HUES48 (cell line): ENCODE results near the gene SH3TC2.

Experiments
- H3K27ac ChIP-seq: one replicate; pipeline ENCODE4 v1.7.0; 2013; ENCODE audit warnings: low read depth, low read length, inconsistent platforms
- H3K27me3 ChIP-seq: 2 replicates; pipeline ENCODE4 v1.6.1; 2013; ENCODE audit warnings: mild to moderate bottlenecking, low read length; ENCODE audit not compliant: control insufficient read depth, insufficient read depth
- H3K36me3 ChIP-seq: 2 replicates; pipeline ENCODE4 v1.6.1; 2013; ENCODE audit warnings: low read length; ENCODE audit not compliant: control insufficient read depth, insufficient read depth
- H3K4me1 ChIP-seq: 2 replicates; pipeline ENCODE4 v1.6.1; 2013; ENCODE audit warnings: mild to moderate bottlenecking, low read length; ENCODE audit not compliant: control insufficient read depth, insufficient read depth
- H3K4me3 ChIP-seq: 2 replicates; pipeline ENCODE4 v1.5.1; 2013; ENCODE audit warnings: mild to moderate bottlenecking, low read depth, low read length
- H3K9ac ChIP-seq: 2 replicates; pipeline ENCODE4 v1.6.1; 2013; ENCODE audit warnings: mild to moderate bottlenecking, low read depth, low read length, moderate library complexity
- H3K9me3 ChIP-seq: 2 replicates; pipeline ENCODE4 v1.6.1; 2013; ENCODE audit warnings: low read length; ENCODE audit not compliant: control insufficient read depth, insufficient read depth

Gene SH3TC2

DNA sequence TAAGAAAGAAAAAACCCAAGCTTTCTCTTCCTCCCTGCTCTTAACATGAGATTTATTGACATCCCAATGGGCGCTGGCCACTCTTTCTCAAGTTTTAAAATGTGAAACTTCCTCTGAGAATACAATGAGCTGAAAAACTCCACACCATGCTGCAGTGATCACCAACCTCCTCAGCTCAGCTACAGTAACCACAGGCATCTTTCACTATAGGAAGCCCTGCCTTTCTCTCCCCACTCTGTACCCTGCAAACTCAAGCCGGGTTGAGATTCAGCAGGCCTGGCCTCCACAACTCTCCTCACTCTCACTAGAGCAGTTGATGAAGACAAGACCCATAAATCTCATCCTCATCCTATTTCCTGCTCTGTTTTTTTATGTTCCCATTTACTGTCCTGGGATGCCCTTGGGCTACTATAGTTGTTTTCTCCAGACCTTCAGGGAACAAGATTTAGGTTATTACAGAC is 48.3 kb downstream of the SH3TC2 start:
- Histone ChIP-seq H3K4me3 (no peak overlapping the region), H3K36me3 (no peaks in the 10 kb centered on the region), H3K9me3 (no peaks in the 10 kb centered on the region), H3K4me1 (0 out of 2 replicates have a peak, but pooled peaks cover 6% of the 10 kb centered on the region), H3K27ac (no peak overlapping the region), H3K9ac (no peak overlapping the region), H3K27me3 (no peaks in the 10 kb centered on the region)

DNA sequence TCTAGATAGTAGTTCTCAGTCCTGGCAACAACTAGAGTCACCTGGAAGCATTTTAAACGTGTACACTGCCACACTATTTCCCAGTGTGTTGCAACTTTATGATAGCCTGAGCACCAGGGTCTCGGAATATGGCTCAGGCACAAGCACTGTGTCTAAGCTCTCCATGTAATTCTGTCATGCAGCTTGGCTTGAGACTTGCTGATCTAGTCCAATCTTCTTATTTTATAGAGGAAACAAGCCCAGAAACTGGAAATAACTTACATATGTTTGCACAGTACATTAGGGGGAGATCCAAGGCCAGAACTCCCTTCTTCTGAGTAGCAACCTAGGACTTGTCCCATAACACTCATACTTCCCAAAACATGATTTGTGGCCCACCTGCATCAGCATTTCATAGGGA is 49.1 kb downstream of the SH3TC2 start:
- Histone ChIP-seq H3K4me1 (0 out of 2 replicates have a peak, but pooled peaks cover 1% of the 10 kb centered on the region), H3K9me3 (no peaks in the 10 kb centered on the region), H3K4me3 (no peak overlapping the region), H3K9ac (no peak overlapping the region), H3K27me3 (no peaks in the 10 kb centered on the region), H3K36me3 (no peaks in the 10 kb centered on the region), H3K27ac (no peak overlapping the region)

- no peaks in the 10 kb centered on the region for H3K27me3 ChIP-seq
- no peak overlapping the region for H3K27ac ChIP-seq
- H3K4me1 ChIP-seq, result no peaks in the 10 kb centered on the region
- H3K36me3 ChIP-seq, result no peaks in the 10 kb centered on the region
- H3K9me3 ChIP-seq, result no peaks in the 10 kb centered on the region
- no peak overlapping the region for H3K9ac ChIP-seq
- no peak overlapping the region for H3K4me3 ChIP-seq
Measured at GRCh38 chr5:149012350-149012749, 50.5 kb downstream of the SH3TC2 start.

DNA sequence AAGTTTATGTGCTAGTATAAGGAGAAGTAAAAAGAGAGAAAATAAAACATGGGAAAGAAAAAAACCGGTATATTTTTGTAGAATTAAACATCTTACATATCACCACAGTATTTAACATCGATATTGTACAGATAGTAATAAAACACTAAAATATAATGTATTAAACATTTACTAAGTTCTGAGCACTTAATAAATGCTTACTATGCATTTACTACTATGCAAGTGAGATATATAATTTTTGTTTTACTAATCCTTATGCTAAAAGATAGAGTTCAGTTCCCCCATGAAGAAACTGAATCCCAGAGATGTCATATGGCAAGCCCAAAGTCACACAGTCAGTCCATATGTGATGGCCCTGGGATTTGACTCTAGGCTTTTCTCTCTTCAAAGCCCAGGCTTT is 51.1 kb downstream of the SH3TC2 start:
- H3K4me3 ChIP-seq, result no peak overlapping the region
- no peaks in the 10 kb centered on the region for H3K36me3 ChIP-seq
- no peaks in the 10 kb centered on the region for H3K27me3 ChIP-seq
- H3K9ac ChIP-seq, result no peak overlapping the region
- H3K9me3 ChIP-seq, result no peaks in the 10 kb centered on the region
- no peaks in the 10 kb centered on the region for H3K4me1 ChIP-seq
- H3K27ac ChIP-seq, result no peak overlapping the region

GRCh38 chr5:149011084-149011483 is 51.8 kb downstream of the SH3TC2 start:
- Histone ChIP-seq H3K9me3 (no peaks in the 10 kb centered on the region), H3K27me3 (no peaks in the 10 kb centered on the region), H3K36me3 (no peaks in the 10 kb centered on the region), H3K27ac (no peak overlapping the region), H3K9ac (no peak overlapping the region), H3K4me1 (no peaks in the 10 kb centered on the region), H3K4me3 (no peak overlapping the region)

DNA sequence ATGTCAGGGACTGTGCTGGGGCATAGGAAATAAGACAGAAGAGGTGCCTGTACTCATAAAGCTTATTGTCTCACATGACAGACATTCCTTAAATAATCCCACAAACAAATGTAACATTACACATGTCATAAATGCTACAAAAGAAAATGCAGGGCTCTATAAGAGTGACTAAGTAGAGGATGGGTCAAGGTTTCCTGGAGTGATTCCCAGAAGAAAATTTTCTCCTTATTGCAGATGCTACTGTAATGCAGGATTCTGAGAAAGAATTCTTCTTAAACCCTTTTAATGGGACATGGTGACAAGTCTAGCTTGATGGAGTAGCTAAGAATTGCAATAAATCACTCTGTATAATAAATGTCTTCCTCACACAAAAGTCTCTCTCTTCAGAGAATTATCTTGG is 55.7 kb downstream of the SH3TC2 start:
- Histone ChIP-seq H3K27me3 (no peaks in the 10 kb centered on the region), H3K4me1 (no peaks in the 10 kb centered on the region)

DNA sequence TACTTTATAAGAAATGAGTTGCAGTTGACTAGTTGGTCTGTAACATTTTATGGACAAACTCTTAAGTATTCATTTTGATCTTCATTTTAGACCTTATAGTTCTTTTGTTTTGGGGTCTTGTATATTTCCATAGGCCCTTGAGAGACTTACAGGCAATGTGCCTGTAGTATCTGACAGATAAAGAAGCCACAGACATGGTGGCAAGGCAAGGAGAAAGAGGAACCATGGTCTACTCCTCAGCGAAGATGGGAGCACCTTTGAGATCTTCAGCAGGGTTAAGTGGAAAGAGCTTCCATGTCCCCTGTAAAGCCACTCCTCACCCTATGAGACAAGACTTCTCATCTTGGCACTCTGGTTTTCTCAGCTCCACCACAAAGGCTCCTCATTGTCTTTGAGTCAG is 56.4 kb downstream of the SH3TC2 start:
- H3K4me1 ChIP-seq, result no peaks in the 10 kb centered on the region
- no peak overlapping the region for H3K9ac ChIP-seq
- no peaks in the 10 kb centered on the region for H3K27me3 ChIP-seq
- H3K9me3 ChIP-seq, result no peaks in the 10 kb centered on the region
- no peaks in the 10 kb centered on the region for H3K36me3 ChIP-seq
- no peak overlapping the region for H3K4me3 ChIP-seq
- no peak overlapping the region for H3K27ac ChIP-seq

More for the DNA sequence above, 55.7 kb downstream of the SH3TC2 start:
- Histone ChIP-seq H3K27ac (no peak overlapping the region), H3K4me3 (no peak overlapping the region), H3K36me3 (no peaks in the 10 kb centered on the region), H3K9me3 (no peaks in the 10 kb centered on the region), H3K9ac (no peak overlapping the region)

DNA sequence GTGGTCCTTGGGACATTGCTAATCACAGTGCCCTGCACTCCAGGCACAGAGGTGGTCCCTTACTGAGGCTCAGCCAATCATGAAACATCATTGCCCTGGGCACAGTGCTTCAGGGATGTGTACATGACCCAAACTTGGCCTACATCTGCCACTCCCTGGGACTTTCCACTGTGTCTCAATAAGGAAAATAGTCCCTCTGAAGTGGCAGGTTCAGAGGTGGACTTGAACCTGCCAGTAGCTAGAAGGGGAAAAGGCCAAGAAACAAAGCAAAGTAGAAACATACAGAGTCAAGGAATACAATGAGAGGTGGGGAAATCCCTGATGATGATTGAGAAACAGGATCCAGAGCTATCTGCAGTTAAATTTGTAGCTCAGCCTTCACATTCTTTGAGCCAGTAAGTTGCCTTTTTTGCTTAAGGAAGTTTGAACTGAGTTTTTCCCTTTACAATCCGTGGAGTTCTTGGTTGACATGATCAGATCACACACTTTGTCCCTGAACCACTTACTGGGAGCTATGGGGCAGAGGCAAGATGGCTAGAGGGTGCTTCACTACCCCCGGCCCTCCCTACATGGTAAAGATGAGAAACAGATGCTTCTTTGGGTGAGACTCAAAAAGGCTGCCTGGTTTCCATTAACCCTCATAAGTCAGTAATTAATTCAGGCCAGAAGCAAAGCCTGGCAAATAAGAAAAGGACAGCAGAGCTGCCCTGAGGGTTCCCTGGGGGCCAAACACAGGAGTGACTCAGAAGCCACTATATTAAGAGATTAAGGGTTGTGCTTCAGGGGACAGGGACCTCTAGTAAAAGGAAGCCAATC is 57.6 kb downstream of the SH3TC2 start:
- Histone ChIP-seq H3K4me1 (no peaks in the 10 kb centered on the region), H3K36me3 (no peaks in the 10 kb centered on the region), H3K4me3 (no peak overlapping the region), H3K9ac (no peak overlapping the region), H3K9me3 (no peaks in the 10 kb centered on the region), H3K27ac (no peak overlapping the region), H3K27me3 (no peaks in the 10 kb centered on the region)

DNA sequence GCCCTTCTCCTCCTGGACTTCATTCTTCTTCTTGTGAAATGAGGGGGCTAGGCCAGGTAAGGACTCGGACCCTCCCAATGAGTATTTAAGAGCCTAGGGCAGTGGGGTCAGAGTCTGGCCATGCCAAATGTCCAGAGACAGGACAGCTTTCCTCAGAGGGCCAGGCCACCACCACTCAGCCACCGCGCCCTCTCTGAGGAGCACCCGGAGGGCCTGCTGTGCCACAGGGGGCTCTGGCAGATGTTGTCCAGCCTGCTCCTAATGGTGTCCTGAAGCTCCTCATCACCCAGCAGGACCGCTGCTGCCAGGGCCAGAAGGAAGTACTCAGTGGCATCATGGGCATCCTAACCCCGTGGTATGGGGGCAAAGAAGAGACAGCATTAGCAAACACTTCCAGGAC is 58.3 kb downstream of the SH3TC2 start:
- Histone ChIP-seq H3K27ac (no peak overlapping the region), H3K27me3 (no peaks in the 10 kb centered on the region), H3K4me1 (no peaks in the 10 kb centered on the region), H3K4me3 (no peak overlapping the region), H3K36me3 (no peaks in the 10 kb centered on the region), H3K9me3 (no peaks in the 10 kb centered on the region), H3K9ac (no peak overlapping the region)

GRCh38 chr5:149002761-149003689 is 59.8 kb downstream of the SH3TC2 start:
- Histone ChIP-seq H3K4me1 (no peaks in the 10 kb centered on the region), H3K27ac (no peak overlapping the region), H3K36me3 (no peaks in the 10 kb centered on the region), H3K9me3 (no peaks in the 10 kb centered on the region), H3K27me3 (no peaks in the 10 kb centered on the region), H3K4me3 (no peak overlapping the region), H3K9ac (no peak overlapping the region)

DNA sequence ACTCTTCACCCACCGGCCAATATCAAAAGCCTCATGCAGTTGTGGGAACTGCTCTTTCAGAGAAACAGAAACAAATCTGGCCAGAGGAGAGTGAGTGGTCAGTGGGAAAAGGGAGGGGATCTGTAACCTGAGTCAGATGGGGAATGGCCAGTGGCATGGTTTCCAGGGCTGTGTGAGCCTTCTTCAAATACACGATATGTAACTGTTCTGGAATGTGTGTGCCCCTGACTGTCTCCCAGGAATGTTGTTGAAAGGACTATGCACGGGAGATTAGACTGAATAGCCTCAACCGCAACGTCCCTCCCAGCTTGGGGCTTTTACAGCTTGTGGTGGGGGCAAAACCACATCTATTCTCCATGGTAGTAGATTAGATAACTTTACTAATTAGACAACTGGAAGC is 60.8 kb downstream of the SH3TC2 start:
- no peaks in the 10 kb centered on the region for H3K27me3 ChIP-seq
- no peaks in the 10 kb centered on the region for H3K4me1 ChIP-seq
- H3K9me3 ChIP-seq, result no peaks in the 10 kb centered on the region
- no peak overlapping the region for H3K9ac ChIP-seq
- H3K4me3 ChIP-seq, result no peak overlapping the region
- peak overlapping the region; percentile 44 for H3K27ac ChIP-seq
- no peaks in the 10 kb centered on the region for H3K36me3 ChIP-seq
